ENCODE results near the gene ALDH1L1. TPM values are rescaled to one million over a fixed set of nuclear protein-coding genes. Genes with fewer than 3 reads are reported as not detected.

ALDH1L1 gene
- total and polyA plus RNA-seq, 2 of the 13 experiments (the other 11 are each of a cell fraction or from before 2014, with no cell fraction given) = 11.2 to 28.7 TPM

DNA sequence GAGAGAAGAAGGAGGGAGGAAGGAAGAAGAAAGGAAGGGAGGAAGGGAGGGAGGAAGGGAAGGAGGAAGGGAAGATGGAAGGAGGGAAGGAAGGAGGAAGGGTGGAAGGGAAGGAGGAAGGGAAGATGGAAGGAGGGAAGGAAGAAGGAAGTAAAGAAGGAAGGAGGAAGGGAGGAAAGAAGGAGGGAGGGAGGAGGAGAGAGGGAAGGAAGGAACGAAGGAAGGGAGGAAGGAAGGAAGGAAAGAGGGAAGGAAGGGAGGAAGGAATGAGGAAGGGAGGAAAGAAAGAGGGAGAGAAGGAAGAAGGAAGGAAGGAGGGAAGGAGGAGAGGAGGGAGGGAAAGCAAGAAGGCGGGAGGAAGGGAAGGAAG lies 31.8 kb upstream of the ALDH1L1 start (continued):
- TF ChIP-seq, protein P1, sequence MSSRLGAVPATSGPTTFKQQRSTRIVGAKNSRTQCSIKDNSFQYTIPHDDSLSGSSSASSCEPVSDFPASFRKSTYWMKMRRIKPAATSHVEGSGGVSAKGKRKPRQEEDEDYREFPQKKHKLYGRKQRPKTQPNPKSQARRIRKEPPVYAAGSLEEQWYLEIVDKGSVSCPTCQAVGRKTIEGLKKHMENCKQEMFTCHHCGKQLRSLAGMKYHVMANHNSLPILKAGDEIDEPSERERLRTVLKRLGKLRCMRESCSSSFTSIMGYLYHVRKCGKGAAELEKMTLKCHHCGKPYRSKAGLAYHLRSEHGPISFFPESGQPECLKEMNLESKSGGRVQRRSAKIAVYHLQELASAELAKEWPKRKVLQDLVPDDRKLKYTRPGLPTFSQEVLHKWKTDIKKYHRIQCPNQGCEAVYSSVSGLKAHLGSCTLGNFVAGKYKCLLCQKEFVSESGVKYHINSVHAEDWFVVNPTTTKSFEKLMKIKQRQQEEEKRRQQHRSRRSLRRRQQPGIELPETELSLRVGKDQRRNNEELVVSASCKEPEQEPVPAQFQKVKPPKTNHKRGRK (CRISPR knock-in tag; IDR thresholded peaks at IDR 0.05) = peak; percentile 100; the same call in 1 of the 2 replicates
- TF ChIP-seq HNRNPUL1 (IDR thresholded peaks at IDR 0.05; ENCODE audit: low read depth, low read length) (no peak), TBX2 (CRISPR knock-in tag; IDR thresholded peaks at IDR 0.05; ENCODE audit: borderline replicate concordance) (no peak), ARNTL (CRISPR knock-in tag; IDR thresholded peaks at IDR 0.05) (no peak), ZSCAN20 (CRISPR knock-in tag; IDR thresholded peaks at IDR 0.05; ENCODE audit: borderline replicate concordance) (no peak), RELA (CRISPR knock-in tag; IDR thresholded peaks at IDR 0.05) (no peak), ZNF383 (CRISPR knock-in tag; IDR thresholded peaks at IDR 0.05; ENCODE audit: borderline replicate concordance) (no peak), ZNF841 (CRISPR knock-in tag; IDR thresholded peaks at IDR 0.05; ENCODE audit: borderline replicate concordance) (no peak), ZNF607 (CRISPR knock-in tag; IDR thresholded peaks at IDR 0.05; ENCODE audit: borderline replicate concordance) (no peak), TOPORS (CRISPR knock-in tag; IDR thresholded peaks at IDR 0.05) (no peak), ZNF747 (CRISPR knock-in tag; IDR thresholded peaks at IDR 0.05; ENCODE audit: borderline replicate concordance) (no peak)
- TF ChIP-seq, protein P2, sequence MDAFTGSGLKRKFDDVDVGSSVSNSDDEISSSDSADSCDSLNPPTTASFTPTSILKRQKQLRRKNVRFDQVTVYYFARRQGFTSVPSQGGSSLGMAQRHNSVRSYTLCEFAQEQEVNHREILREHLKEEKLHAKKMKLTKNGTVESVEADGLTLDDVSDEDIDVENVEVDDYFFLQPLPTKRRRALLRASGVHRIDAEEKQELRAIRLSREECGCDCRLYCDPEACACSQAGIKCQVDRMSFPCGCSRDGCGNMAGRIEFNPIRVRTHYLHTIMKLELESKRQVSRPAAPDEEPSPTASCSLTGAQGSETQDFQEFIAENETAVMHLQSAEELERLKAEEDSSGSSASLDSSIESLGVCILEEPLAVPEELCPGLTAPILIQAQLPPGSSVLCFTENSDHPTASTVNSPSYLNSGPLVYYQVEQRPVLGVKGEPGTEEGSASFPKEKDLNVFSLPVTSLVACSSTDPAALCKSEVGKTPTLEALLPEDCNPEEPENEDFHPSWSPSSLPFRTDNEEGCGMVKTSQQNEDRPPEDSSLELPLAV (CRISPR knock-in tag; conservative IDR thresholded peaks at IDR 0.05; ENCODE audit: low read depth) = no peak

Data from HepG2 (cell line).